ENCODE measurements around the gene TCEA3. TPM values are rescaled to one million over a fixed set of nuclear protein-coding genes. Genes with fewer than 3 reads are reported as not detected.
A peak's percentile ranks its signal among the peaks of the same experiment; 100 is the strongest.

Gene TCEA3
- total RNA-seq, 1 donor from 2014 or later, result 3.3 TPM

GRCh38 chr1:23426828-23427227 lies 2.3 kb upstream of the TCEA3 start:
- H3K4me1 ChIP-seq (ENCODE audit: insufficient read depth, low read length), result peaks cover 16% of the 10 kb centered on the region
- no peak overlapping the region for H3K4me2 ChIP-seq (ENCODE audit: low read length)
- peaks cover 48% of the 10 kb centered on the region for H3K27me3 Mint-ChIP-seq (ENCODE audit: low read depth, unreplicated experiment)
- no peak overlapping the region for H3K4me3 ChIP-seq (ENCODE audit: insufficient read depth, low read depth, low read length)
- peaks cover 3% of the 10 kb centered on the region for H3K9me3 Mint-ChIP-seq (ENCODE audit: unreplicated experiment)
- no peak overlapping the region for H3K27ac ChIP-seq (ENCODE audit: low read depth, low read length)
- no peak overlapping the region for H2AFZ ChIP-seq (ENCODE audit: low read depth, low read length)
- H3K27ac Mint-ChIP-seq (ENCODE audit: unreplicated experiment), result no peak overlapping the region
- H3K9me3 ChIP-seq (ENCODE audit: insufficient read depth, low read depth, low read length), result no peaks in the 10 kb centered on the region
- no peaks in the 10 kb centered on the region for H3K27me3 ChIP-seq (ENCODE audit: insufficient read depth, low read length)
- no peaks in the 10 kb centered on the region for H3K36me3 ChIP-seq (ENCODE audit: insufficient read depth, low read length)
- H3K9ac ChIP-seq (ENCODE audit: low read length), result no peak overlapping the region
- peaks cover 38% of the 10 kb centered on the region for H3K36me3 Mint-ChIP-seq (ENCODE audit: low read depth, unreplicated experiment)
- H3K4me1 Mint-ChIP-seq (ENCODE audit: low read depth, unreplicated experiment), result peaks cover 4% of the 10 kb centered on the region
- no peak overlapping the region for H3K4me3 Mint-ChIP-seq (ENCODE audit: unreplicated experiment)
- FAIRE-seq, result no peak
- no peak for TF ChIP-seq EZH2 (IDR thresholded peaks at IDR 0.05; ENCODE audit: insufficient read depth, low read length)
- TF ChIP-seq CTCF (IDR thresholded peaks at IDR 0.05; ENCODE audit: insufficient read depth, low read depth, low read length), result no peak
- H4K20me1 ChIP-seq (ENCODE audit: insufficient read depth, low read length), result no peaks in the 10 kb centered on the region
- DNase-seq (ENCODE audit: low read depth), result no peak
- no peaks in the 10 kb centered on the region for H3K79me2 ChIP-seq (ENCODE audit: insufficient read depth, low read length)

GRCh38 chr1:23425193-23425494 lies 596 bp upstream of the TCEA3 start:
- H3K4me1 ChIP-seq (ENCODE audit: insufficient read depth, low read length), result peaks cover 17% of the 10 kb centered on the region
- no peaks in the 10 kb centered on the region for H4K20me1 ChIP-seq (ENCODE audit: insufficient read depth, low read length)
- no peak overlapping the region for H3K27ac ChIP-seq (ENCODE audit: low read depth, low read length)
- Mint-ChIP-seq H3K36me3 (ENCODE audit: low read depth, unreplicated experiment) (peaks cover 36% of the 10 kb centered on the region), H3K27ac (ENCODE audit: unreplicated experiment) (no peak overlapping the region), H3K9me3 (ENCODE audit: unreplicated experiment) (peaks cover 3% of the 10 kb centered on the region), H3K27me3 (ENCODE audit: low read depth, unreplicated experiment) (peaks cover 59% of the 10 kb centered on the region), H3K4me3 (ENCODE audit: unreplicated experiment) (peak overlapping the region; percentile 57), H3K4me1 (ENCODE audit: low read depth, unreplicated experiment) (peaks cover 4% of the 10 kb centered on the region)
- FAIRE-seq (no peak), DNase-seq (ENCODE audit: low read depth) (no peak)
- no peaks in the 10 kb centered on the region for H3K9me3 ChIP-seq (ENCODE audit: insufficient read depth, low read depth, low read length)
- TF ChIP-seq EZH2 (IDR thresholded peaks at IDR 0.05; ENCODE audit: insufficient read depth, low read length) (no peak), CTCF (IDR thresholded peaks at IDR 0.05; ENCODE audit: insufficient read depth, low read depth, low read length) (no peak)
- H3K4me2 ChIP-seq (ENCODE audit: low read length), result peak overlapping the region; percentile 89
- no peaks in the 10 kb centered on the region for H3K79me2 ChIP-seq (ENCODE audit: insufficient read depth, low read length)
- H3K27me3 ChIP-seq (ENCODE audit: insufficient read depth, low read length), result no peaks in the 10 kb centered on the region
- H3K4me3 ChIP-seq (ENCODE audit: insufficient read depth, low read depth, low read length), result peak overlapping the region; percentile 49
- peak overlapping the region; percentile 64 for H2AFZ ChIP-seq (ENCODE audit: low read depth, low read length)
- no peaks in the 10 kb centered on the region for H3K36me3 ChIP-seq (ENCODE audit: insufficient read depth, low read length)
- peak overlapping the region; percentile 39 for H3K9ac ChIP-seq (ENCODE audit: low read length)

DNA sequence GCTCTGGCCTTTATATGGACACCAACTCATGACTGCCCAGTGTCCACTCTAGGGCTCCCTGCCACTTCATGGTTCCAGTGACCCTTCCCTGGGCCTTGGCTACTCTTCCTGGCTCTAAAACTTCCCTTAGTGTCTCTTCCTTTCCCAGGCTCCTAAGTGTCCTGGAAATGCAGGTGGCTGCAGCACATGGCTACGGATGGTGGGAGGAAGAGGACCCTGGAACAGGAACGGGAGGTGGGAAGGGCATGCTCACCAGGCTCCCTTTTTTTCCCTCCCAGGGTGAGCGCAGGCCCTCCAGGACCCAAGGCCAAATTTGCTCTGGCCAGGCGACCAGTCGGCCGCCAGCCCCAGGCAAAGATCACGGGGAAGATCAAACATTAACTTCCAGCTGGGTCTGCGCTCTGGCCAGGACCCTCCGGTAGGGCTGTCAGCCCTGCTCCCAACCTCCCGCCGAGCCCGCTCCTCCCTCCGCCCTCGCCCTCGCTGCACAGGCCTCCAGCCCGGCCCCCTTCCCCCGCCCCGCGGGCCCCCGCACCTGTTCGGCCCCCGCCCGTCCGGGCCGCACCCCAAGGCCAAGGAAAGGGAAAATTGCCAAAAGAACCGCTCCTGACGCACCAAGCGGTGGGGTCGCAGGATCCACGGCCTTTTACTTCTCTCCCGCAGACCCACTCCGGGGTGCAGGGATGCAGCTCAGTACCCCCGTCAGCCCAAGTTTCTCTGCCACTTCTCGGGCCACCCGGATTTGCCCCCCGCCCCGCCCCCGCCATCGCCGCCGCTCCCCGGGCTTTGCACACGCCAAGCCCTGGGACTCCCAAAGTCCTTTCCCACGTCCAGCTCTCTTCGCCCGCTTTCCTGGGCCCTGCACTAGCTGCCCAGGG lies 894 bp downstream of the TCEA3 start:
- H3K4me1 ChIP-seq (ENCODE audit: insufficient read depth, low read length), result peaks cover 17% of the 10 kb centered on the region
- H3K27me3 Mint-ChIP-seq (ENCODE audit: low read depth, unreplicated experiment), result peaks cover 61% of the 10 kb centered on the region
- peak overlapping the region; percentile 54 for H3K4me3 ChIP-seq (ENCODE audit: insufficient read depth, low read depth, low read length)
- no peaks in the 10 kb centered on the region for H3K9me3 ChIP-seq (ENCODE audit: insufficient read depth, low read depth, low read length)
- DNase-seq (ENCODE audit: low read depth), result no peak
- no peaks in the 10 kb centered on the region for H3K9me3 Mint-ChIP-seq (ENCODE audit: unreplicated experiment)
- H2AFZ ChIP-seq (ENCODE audit: low read depth, low read length), result peak overlapping the region; percentile 94
- H3K27ac ChIP-seq (ENCODE audit: low read depth, low read length), result no peak overlapping the region
- no peaks in the 10 kb centered on the region for H4K20me1 ChIP-seq (ENCODE audit: insufficient read depth, low read length)
- H3K4me2 ChIP-seq (ENCODE audit: low read length), result peak overlapping the region; percentile 89
- H3K4me1 Mint-ChIP-seq (ENCODE audit: low read depth, unreplicated experiment), result peaks cover 4% of the 10 kb centered on the region
- H3K9ac ChIP-seq (ENCODE audit: low read length), result peak overlapping the region; percentile 57
- no peak for FAIRE-seq
- no peak overlapping the region for H3K27ac Mint-ChIP-seq (ENCODE audit: unreplicated experiment)
- H3K79me2 ChIP-seq (ENCODE audit: insufficient read depth, low read length), result no peaks in the 10 kb centered on the region
- TF ChIP-seq EZH2 (IDR thresholded peaks at IDR 0.05; ENCODE audit: insufficient read depth, low read length) (no peak), CTCF (IDR thresholded peaks at IDR 0.05; ENCODE audit: insufficient read depth, low read depth, low read length) (no peak)
- peaks cover 25% of the 10 kb centered on the region for H3K36me3 Mint-ChIP-seq (ENCODE audit: low read depth, unreplicated experiment)
- H3K4me3 Mint-ChIP-seq (ENCODE audit: unreplicated experiment), result peak overlapping the region; percentile 75
- no peaks in the 10 kb centered on the region for H3K36me3 ChIP-seq (ENCODE audit: insufficient read depth, low read length)
- no peaks in the 10 kb centered on the region for H3K27me3 ChIP-seq (ENCODE audit: insufficient read depth, low read length)

All from astrocyte (in vitro differentiated cells and primary cell).